Calu3 (cell line): ENCODE data around the gene SUPT6H. TPM values are rescaled to one million over a fixed set of nuclear protein-coding genes. Genes with fewer than 3 reads are reported as not detected.

Source experiments
- BruUV-seq: library from RNA; stranded (reverse); fragments of 400-500 nt; replicated peaks from 2 replicates; lab custom pipeline; 2021; lab: Mats Ljungman, UMichigan
- CTCF ChIA-PET: fragments of 300-600 bp; sonication (Branson Sonifier 250); formaldehyde crosslinking; loops from one replicate; lab custom pipeline; 2022; ENCODE audit warnings: antibody characterized with exemption; lab: Charles Lee
- DNase-seq: peaks from one replicate; pipeline ENCODE4 v3.0.0; 2022
- H3K27ac Mint-ChIP-seq: one replicate; pipeline ENCODE4 v1.8.0; 2022; ENCODE audit warnings: mixed read lengths; ENCODE audit not compliant: unreplicated experiment
- H3K27me3 Mint-ChIP-seq: one replicate; pipeline ENCODE4 v1.8.0; 2022; ENCODE audit warnings: mixed read lengths; ENCODE audit not compliant: unreplicated experiment
- H3K36me3 Mint-ChIP-seq: one replicate; pipeline ENCODE4 v1.8.0; 2022; ENCODE audit warnings: mild to moderate bottlenecking, moderate library complexity, mixed read lengths; ENCODE audit not compliant: insufficient read depth, unreplicated experiment
- H3K4me1 Mint-ChIP-seq: one replicate; pipeline ENCODE4 v1.8.0; 2022; ENCODE audit warnings: mild to moderate bottlenecking, low read depth, mixed read lengths; ENCODE audit not compliant: unreplicated experiment
- H3K4me3 Mint-ChIP-seq: one replicate; pipeline ENCODE4 v1.8.0; 2022; ENCODE audit warnings: mild to moderate bottlenecking, low read depth, moderate library complexity, mixed read lengths; ENCODE audit not compliant: unreplicated experiment
- H3K9me3 Mint-ChIP-seq: one replicate; pipeline ENCODE4 v1.8.0; 2022; ENCODE audit warnings: low read depth, mixed read lengths; ENCODE audit not compliant: unreplicated experiment
- intact Hi-C: fragments of 100-400 bp; cut with micrococcal nuclease; formaldehyde crosslinking; loops from one replicate; pipeline ENCODE4 v1.10.0; 2022; ENCODE audit not compliant: unreplicated experiment
- total RNA-seq: library from RNA; stranded (reverse); gene quantifications from 2 replicates; pipeline ENCODE4 v1.2.3, GENCODE V29; 2022
- TF ChIP-seq, protein P1 (sequence below): fragments of 200-600 bp; IDR thresholded peaks from one replicate; pipeline ENCODE4 v1.8.0; 2022; ENCODE audit warnings: antibody characterized with exemption; ENCODE audit not compliant: unreplicated experiment

SUPT6H gene
- total RNA-seq, 1 experiment from 2014 or later: 107 TPM

DNA sequence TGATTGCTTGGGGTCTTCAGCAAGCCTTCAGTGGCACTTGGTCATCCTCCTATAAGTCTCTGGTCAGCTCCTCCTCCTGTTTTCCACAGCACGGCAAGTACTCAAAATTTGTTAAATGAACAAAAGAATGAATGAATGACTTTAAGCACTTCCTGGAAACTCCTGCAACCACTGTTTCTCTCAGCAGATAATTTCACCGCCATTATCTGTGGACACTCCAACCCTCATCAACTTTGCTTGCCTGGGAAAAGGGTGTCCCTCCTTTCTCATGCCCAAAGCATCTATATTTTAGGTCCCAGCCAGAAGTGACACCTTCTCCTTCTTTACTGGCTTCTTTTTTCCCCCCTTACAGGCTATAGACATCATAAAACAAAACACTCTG, 45.3 kb downstream of the SUPT6H start:
- no peak overlapping the region for H3K27ac Mint-ChIP-seq
- BruUV-seq: no TSS peak

DNA sequence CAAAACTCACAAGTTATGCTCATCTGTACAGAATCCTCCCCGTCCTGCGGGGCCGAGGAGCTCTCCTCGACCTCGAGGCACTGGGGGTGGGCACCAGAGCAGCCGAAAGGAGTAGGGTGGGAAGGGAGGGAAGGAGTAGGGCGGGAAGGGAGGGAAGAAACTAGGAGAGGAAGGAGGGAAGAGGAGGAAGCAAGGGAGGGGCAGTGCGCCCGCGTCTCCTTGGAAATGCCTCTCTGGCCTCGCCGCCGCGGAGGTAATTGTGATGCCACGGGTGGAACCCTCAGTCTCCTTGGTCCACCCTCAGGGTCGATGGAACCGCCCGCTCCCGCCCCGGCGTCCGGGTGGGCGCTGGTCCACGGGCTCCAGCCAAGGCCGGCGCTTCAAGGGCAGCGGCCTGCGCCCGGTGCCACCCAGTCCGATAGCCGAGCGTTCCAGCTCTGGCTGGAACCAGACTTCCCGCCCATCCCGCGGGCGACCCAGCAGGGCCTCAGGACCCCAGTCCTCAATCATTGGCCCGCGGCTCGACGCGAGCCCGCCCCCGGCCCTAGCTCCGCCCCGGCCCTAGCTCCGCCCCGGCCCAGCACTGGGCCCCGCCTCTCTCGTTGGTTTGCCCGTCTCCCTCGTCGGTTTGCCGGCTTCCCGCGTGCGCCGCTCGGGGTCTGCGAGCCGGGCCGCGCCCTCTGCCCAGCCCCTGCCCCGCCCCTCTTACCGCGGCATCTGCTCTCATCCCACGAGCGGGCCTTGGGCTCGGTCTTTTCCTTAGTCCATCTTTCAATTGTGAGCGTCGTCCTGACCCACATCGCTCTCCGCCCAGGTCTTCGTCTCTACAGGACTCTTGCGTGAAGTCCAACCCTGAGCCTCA, 49.1 kb downstream of the SUPT6H start:
- no TSS peak for BruUV-seq
- H3K4me3 Mint-ChIP-seq: peak overlapping the region; percentile 83
- CTCF ChIA-PET: interaction anchor here (0.6 to 2.6 kb wide), 3 partner anchors 8 to 628 kb away, joined by 4 to 12 read pairs (median 5); partner anchors contain the start of gene RPL23A
- TF ChIP-seq, protein P1, sequence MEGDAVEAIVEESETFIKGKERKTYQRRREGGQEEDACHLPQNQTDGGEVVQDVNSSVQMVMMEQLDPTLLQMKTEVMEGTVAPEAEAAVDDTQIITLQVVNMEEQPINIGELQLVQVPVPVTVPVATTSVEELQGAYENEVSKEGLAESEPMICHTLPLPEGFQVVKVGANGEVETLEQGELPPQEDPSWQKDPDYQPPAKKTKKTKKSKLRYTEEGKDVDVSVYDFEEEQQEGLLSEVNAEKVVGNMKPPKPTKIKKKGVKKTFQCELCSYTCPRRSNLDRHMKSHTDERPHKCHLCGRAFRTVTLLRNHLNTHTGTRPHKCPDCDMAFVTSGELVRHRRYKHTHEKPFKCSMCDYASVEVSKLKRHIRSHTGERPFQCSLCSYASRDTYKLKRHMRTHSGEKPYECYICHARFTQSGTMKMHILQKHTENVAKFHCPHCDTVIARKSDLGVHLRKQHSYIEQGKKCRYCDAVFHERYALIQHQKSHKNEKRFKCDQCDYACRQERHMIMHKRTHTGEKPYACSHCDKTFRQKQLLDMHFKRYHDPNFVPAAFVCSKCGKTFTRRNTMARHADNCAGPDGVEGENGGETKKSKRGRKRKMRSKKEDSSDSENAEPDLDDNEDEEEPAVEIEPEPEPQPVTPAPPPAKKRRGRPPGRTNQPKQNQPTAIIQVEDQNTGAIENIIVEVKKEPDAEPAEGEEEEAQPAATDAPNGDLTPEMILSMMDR: no peak
- DNase-seq: peak; percentile 93
- intact Hi-C loops: no loop called here
- peaks cover 45% of the 10 kb centered on the region for H3K36me3 Mint-ChIP-seq
- no peaks in the 10 kb centered on the region for H3K4me1 Mint-ChIP-seq
- no peaks in the 10 kb centered on the region for H3K27me3 Mint-ChIP-seq
- H3K9me3 Mint-ChIP-seq: no peaks in the 10 kb centered on the region
- peak overlapping the region; percentile 93 for H3K27ac Mint-ChIP-seq

More for the DNA sequence above, 45.3 kb downstream of the SUPT6H start:
- H3K4me3 Mint-ChIP-seq: no peak overlapping the region
- no peaks in the 10 kb centered on the region for H3K9me3 Mint-ChIP-seq
- CTCF ChIA-PET: no interaction called here
- no peaks in the 10 kb centered on the region for H3K4me1 Mint-ChIP-seq
- no peaks in the 10 kb centered on the region for H3K27me3 Mint-ChIP-seq
- peaks cover 57% of the 10 kb centered on the region for H3K36me3 Mint-ChIP-seq
- intact Hi-C loops: no loop called here
- DNase-seq: no peak
- TF ChIP-seq, protein P1: no peak

DNA sequence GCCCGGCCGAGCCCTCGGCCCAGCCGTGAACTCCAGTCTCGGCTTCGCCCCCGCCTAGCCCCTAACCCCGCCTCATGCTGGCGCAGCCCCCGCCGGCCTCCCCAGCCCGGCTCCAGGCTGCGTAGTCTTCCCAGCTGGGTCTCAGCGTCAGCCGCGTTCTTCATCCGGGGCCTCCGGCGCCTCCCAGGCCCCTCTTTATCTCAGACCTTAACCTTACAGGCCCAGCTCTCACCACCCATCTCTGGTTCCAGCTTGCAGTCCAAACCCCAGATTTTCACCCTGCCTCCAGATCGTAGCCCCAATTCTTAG, 49.7 kb downstream of the SUPT6H start, which contains the start of gene PROCA1:
TSS of gene PROCA1 (minus strand) at position 166 of the 309 bp plus-strand sequence. CDS start 228 bp downstream, outside the sequence.
- Mint-ChIP-seq H3K27ac (peak within 1 kb of the TSS; percentile 93), H3K4me1 (no peaks in the 10 kb centered on the region), H3K4me3 (peak within 1 kb of the TSS; percentile 83), H3K36me3 (peaks cover 43% of the 10 kb centered on the region), H3K9me3 (no peaks in the 10 kb centered on the region), H3K27me3 (no peaks in the 10 kb centered on the region)
- DNase-seq: no peak
- TF ChIP-seq, protein P1: no peak
- CTCF ChIA-PET: interaction anchor here (0.6 kb wide), 1 partner anchor 629 kb away, joined by 4 read pairs; no protein-coding TSS in a partner anchor
- no TSS peak for BruUV-seq
- intact Hi-C loops: no loop called here

DNA sequence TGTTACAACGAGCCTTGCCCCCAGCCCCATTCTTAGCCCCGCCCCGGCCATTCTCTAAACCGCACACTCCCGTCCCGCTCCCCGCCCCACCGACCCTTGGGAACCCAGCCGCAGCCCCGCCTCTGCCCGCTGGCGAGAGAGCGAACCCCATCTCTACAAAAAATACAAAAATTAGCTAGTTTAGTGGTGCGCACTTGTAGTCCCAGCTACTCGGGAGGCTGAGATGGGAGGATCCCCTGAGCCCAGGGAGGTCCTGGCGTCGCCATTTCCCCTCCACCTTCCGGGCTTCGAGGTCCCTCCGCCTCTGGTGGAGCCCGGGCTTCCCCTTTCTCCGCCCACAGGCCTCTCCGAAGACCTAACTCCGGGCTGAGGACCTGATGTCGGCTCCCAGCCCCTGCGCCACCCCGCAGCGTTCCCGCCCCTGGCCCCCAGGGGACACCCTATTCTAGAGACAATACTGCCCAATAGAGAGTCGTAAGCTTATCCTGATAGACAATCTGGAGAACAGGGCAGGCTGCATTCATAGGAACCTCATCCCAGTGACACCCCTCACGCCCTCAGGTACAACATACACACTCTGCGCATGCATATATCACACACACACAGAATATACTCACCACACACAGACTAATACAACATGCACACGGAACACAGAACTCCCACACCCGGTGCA, 50.2 kb downstream of the SUPT6H start:
- CTCF ChIA-PET: no interaction called here
- H3K27me3 Mint-ChIP-seq: no peaks in the 10 kb centered on the region
- peaks cover 44% of the 10 kb centered on the region for H3K36me3 Mint-ChIP-seq
- H3K9me3 Mint-ChIP-seq: no peaks in the 10 kb centered on the region
- peak overlapping the region; percentile 83 for H3K4me3 Mint-ChIP-seq
- intact Hi-C loops: no loop called here
- no TSS peak for BruUV-seq
- no peaks in the 10 kb centered on the region for H3K4me1 Mint-ChIP-seq
- H3K27ac Mint-ChIP-seq: no peak overlapping the region
- TF ChIP-seq, protein P1: no peak
- no peak for DNase-seq
